Heart left ventricle (tissue), 13 donors: Measurements from ENCODE around the gene STAG1.

Source experiments
- POLR2A ChIP-seq, 2 donors: fragments of 450-650 bp; IDR thresholded peaks; one replicate each; pipeline ENCODE4 v1.6.1; 2017; ENCODE audit warnings: antibody characterized with exemption in 2 of 2, mild to moderate bottlenecking in 2 of 2, moderate library complexity in 2 of 2
- TF ChIP-seq, protein P1 (sequence below), 12 donors: fragments of 200-600 bp; sonication (generic) in 4 of 12; IDR thresholded peaks; one replicate each; pipeline versions ENCODE4 v1.5.0 to v1.8.0; 2018 to 2022; ENCODE audit warnings: antibody characterized with exemption in 12 of 12, mild to moderate bottlenecking in 5 of 12
- donor health status: ischemic (EF 13 %, LVEDD 7.1; RV severe dilation, severe dysfunction).
- donor health status: DM: no; HTN: yes; CAD: no.
- donor health status: DM: no; HTN: no; CAD: no.
- donor health status: ischemic (EF 25% LVEDD 6.9; RV normal size, moderate dysfunction).
- donor health status: ischemic (EF 25% LVEDD 5.7; RV mildly dilated, moderate dysfunction).
- donor health status: ischemic (EF 35%, LVEDD 5.7; RV mildly dilated, moderate dysfunction).
- donor health status: nonischemic (EF 11% LVEDD 7.7; RV severe dilation, severe dysfunction).
- donor health status: DM: yes; HTN: yes; CAD: no.
- donor health status: PGD.
- donor health status: ischemic (EF 29% LVEDD 5.4; RV normal size, mild dysfunction).
- donor health status: nonischemic (EF 23%, LVEDD 6.1; RV moderate dilation, normal function).

DNA sequence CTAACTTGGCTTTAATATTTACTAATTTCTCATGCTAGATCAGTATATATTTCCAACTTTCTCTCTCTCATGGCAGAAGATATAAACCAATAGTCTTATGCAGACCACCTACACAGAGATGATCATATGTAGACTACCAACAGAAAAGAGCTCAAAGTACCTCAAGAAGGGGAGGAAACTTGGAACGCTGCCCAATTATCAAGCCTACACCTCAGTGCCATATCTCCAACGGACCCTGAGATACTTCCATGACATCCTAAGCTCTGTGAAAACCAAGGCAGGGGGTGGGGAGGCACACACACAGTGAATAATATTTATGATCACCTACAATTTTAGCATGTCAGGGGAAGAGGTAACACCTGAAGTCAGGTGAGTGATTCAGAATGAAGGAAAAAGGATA lies 100.6 kb downstream of the STAG1 start:
- TF ChIP-seq, protein P1, sequence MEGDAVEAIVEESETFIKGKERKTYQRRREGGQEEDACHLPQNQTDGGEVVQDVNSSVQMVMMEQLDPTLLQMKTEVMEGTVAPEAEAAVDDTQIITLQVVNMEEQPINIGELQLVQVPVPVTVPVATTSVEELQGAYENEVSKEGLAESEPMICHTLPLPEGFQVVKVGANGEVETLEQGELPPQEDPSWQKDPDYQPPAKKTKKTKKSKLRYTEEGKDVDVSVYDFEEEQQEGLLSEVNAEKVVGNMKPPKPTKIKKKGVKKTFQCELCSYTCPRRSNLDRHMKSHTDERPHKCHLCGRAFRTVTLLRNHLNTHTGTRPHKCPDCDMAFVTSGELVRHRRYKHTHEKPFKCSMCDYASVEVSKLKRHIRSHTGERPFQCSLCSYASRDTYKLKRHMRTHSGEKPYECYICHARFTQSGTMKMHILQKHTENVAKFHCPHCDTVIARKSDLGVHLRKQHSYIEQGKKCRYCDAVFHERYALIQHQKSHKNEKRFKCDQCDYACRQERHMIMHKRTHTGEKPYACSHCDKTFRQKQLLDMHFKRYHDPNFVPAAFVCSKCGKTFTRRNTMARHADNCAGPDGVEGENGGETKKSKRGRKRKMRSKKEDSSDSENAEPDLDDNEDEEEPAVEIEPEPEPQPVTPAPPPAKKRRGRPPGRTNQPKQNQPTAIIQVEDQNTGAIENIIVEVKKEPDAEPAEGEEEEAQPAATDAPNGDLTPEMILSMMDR (IDR thresholded peaks at IDR 0.05): no peak
- no peak for TF ChIP-seq POLR2A (IDR thresholded peaks at IDR 0.05)
